ENCODE data around the gene SERPINB13.

DNA sequence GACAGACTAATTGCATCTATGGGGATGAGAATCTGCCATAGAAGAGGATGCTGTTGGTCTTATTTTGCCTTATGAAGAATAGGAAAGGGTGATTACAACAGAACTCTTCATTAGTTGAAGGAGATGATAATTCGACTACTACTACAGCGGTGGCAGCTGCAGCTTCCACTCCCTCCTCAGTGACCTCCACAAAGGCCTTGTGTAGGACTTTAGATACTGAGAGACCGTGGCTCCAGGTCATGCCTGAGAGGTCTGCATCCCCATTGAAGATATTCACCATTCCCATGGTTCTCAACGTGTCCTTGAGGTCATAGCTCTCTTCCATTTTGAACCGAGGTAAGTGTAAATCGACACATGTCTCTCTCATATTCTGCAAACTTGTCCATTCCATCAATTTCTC is 50.6 kb downstream of the SERPINB13 start:
- TF ChIP-seq, protein P1, sequence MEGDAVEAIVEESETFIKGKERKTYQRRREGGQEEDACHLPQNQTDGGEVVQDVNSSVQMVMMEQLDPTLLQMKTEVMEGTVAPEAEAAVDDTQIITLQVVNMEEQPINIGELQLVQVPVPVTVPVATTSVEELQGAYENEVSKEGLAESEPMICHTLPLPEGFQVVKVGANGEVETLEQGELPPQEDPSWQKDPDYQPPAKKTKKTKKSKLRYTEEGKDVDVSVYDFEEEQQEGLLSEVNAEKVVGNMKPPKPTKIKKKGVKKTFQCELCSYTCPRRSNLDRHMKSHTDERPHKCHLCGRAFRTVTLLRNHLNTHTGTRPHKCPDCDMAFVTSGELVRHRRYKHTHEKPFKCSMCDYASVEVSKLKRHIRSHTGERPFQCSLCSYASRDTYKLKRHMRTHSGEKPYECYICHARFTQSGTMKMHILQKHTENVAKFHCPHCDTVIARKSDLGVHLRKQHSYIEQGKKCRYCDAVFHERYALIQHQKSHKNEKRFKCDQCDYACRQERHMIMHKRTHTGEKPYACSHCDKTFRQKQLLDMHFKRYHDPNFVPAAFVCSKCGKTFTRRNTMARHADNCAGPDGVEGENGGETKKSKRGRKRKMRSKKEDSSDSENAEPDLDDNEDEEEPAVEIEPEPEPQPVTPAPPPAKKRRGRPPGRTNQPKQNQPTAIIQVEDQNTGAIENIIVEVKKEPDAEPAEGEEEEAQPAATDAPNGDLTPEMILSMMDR (IDR thresholded peaks at IDR 0.05): no peak
- TF ChIP-seq EZH2 (IDR thresholded peaks at IDR 0.05; ENCODE audit: borderline replicate concordance, insufficient read depth, low read depth, low read length, poor library complexity, severe bottlenecking): no peak
